NOMO-1 treated with dmso at 0.1 percent for 144 hours (cell line): ENCODE data around the gene MUC20.
"Not testable (repeated sequence)": the region's sequence is repeated elsewhere in the genome, so short reads cannot be mapped to it uniquely, and the experiment has no call there.

Source experiments
- DNase-seq: peaks from one replicate; lab custom pipeline; 2025; ENCODE audit not compliant: unreplicated experiment; lab: John Stamatoyannopoulos, UW

MUC20 gene

GRCh38 chr3:195728789-195729188, 8.0 kb downstream of the MUC20 start:
- DNase-seq = not testable (repeated sequence)

- DNase-seq = no peak
Measured at GRCh38 chr3:195729476-195730251, 8.9 kb downstream of the MUC20 start.

DNA sequence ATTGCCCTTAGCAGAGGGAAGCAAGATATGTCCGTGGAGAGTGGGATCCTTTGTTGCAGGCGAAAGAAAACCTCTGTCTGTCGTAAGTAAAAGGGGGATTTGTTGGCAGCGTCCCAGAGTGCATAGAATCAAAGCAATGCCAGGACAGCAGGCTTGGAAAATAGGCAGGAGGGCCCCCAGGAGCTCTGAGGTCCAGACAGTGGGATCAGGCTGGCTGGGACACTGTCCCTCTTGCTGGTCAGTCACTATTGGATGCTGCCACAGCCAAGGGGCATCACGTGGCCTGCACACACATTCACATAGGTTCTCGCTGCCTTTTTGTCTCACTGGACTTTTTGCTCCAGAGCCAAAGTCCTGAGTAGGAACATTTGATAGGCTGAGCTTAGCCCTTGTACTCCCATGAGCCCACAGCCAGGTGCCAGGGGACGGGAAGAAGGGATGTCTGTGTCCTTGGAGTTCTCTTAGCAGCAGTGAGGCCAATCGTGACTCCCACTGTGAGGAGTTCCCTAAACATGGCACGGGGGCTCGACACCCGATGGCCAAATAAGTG, 10.7 kb downstream of the MUC20 start:
- DNase-seq = no peak

DNA sequence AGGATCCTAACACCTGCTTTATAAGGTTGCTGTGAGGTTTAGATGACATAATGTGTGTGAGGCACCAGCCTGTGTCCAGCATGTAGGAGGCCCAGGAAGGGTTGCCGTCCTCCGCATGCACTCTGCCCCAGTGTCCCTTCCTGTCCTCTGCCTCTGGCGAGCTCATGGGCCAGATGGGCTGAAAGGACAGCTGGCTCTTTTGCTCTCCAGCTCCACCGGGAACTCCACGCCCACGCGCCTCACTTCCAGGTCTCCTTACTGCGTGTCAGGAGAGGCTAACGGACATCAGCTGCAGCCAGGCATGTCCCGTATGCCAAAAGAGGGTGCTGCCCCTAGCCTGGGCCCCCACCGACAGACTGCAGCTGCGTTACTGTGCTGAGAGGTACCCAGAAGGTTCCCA, 12.2 kb downstream of the MUC20 start:
- no peak for DNase-seq

GRCh38 chr3:195735036-195735695, 14.4 kb downstream of the MUC20 start:
- DNase-seq = no peak

DNA sequence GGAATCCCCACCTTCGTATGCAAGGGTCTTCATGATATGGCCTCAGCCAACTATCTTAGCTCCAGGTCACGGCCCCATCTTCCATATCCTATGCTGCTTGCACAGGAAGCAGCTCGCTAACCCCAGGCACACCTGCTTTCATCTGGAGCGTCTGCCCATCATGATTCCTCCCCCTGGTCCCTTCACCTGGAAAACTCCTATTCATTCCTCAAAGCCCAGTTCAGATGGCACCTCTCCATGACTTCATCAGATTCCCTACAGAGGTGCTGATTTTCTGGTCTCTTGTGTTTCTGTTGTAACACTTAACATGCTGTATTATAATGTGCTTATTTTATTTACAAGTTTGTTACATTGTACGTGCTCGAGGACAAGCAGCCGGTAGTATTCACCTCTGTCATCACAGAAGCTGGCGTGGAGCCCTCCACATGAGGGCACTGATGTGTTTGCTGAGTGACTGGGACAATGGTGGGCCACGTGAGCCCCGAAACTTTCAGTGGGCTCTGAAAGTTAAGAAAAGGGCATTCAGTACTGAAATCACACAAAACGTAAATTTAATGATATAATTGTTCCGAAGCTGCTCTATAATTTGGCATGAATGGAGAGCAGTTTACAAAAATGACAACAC, 16.2 kb downstream of the MUC20 start:
- no peak for DNase-seq

DNA sequence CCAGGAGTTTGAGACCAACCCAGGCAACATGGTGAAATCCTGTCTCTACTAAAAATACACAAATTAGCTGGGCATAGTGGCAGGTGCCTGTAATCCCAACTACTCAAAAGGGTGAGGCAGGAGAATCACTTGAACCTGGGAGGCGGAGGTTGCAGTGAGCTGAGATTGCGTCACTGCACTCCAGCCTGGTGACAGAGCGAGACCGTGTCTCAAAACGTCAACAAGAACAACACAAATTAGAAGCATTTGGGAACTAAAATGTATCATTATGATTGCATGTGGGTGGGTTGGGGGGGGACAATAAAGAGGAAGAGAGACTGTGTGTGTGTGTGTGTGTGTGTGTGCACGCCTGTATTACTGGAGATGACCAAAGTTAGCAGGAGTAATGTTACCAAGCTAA, 17.0 kb downstream of the MUC20 start:
- not testable (repeated sequence) for DNase-seq

- no peak for DNase-seq
Measured at GRCh38 chr3:195738274-195739044, 17.7 kb downstream of the MUC20 start.

DNA sequence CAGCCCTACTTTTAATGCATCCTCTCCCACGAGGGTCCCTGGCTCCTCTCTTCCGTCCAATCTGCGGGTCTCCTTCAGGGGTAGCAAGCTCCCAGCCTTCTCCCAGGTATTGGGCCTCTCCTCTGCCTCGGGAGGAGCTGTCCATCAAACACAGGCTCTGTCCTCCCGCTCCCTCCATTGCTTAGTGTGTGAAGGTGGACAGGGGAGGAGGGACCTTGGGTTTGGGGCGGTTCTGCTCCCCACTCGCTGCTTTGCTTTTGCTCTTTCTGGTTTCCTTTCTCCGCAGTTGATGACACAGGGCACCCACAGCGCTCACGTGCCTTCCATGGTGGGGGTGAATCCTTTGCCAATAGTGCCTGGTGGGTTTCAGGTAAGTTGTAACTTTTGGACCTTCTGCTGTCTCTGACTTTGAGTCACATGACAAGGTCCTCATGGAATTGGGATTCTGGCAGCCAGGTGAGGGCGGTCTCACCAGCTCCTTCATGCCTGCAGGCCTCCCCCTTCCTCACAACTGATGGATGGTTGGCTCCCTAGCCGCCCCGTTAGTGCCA, 18.9 kb downstream of the MUC20 start:
- no peak for DNase-seq

DNA sequence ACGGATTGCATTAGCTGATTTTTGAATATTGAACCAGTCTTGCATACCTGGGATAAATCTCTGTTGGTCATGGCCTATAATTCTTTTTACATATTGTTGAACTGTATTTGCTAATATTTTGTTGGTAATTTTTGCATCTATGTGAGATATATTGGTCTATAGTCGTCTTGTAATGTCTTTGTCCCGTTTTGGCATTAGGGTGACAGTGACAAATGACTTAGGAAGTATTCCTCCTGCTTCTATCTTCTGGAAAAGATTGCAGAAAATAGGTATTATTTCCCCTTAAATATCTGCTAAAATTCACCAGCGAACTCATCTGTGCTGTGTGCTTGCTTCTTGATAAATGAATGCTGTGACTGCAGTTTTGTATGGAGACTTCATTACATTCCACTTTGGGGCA, 23.7 kb downstream of the MUC20 start:
- no peak for DNase-seq

DNA sequence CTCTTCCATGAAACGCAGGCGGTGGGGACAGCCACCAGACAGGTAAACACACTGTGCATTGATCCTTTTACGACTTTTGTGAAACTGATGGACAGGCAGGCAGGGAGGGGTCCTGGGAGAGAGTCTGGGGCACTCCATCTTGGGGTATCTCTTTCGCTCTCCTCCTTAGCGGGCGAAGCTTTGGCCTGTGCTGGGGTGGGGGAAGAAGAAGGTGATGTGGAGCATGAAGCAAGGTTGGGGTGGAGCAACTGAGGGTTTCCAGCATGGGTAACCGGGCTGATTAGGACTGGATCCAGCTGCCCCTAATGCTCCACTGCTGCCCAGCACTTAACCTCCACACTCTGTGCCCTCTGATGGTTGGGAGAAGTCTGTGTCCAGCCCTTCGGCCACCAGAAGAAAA, 25.6 kb downstream of the MUC20 start:
- DNase-seq = no peak

DNA sequence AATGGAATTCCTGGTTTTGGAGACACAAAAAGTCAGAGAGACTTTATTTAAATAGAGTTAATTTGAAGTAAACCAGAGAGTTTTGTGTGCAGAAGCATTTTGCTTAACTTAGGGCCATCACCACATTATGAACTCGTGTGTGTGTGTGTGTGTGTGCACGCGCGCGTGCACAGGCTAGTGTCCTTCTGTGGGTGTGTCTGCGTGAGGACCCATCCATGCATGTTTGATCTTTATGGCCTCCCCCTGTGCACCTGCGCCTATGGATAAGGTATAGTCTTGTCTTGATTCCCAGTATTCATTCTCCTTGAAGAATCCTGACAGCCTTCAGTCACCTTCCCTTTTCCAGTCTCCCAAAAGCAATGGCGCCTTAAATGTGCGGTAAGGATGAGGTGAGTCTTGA, 26.0 kb downstream of the MUC20 start:
- DNase-seq = no peak

DNA sequence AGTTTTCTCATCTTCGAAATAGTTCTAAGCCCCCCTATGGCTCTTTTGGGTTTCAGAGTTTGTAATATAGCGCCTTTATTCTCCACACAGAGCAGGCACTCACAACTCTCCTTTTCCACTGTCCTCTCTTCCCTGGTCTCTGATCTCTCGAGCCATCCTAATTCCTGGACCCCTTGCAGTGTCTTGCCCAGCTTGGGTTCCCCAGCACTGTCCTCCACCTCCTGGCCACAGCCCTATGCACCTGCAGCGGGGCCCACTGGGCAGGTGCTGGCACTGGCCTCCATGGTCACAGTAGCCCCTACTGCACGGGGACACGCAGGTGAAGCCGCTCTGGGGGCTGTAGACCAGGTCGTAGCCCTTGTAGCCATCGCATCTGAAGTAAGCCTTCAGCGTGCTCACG, 27.9 kb downstream of the MUC20 start:
- no peak for DNase-seq

DNA sequence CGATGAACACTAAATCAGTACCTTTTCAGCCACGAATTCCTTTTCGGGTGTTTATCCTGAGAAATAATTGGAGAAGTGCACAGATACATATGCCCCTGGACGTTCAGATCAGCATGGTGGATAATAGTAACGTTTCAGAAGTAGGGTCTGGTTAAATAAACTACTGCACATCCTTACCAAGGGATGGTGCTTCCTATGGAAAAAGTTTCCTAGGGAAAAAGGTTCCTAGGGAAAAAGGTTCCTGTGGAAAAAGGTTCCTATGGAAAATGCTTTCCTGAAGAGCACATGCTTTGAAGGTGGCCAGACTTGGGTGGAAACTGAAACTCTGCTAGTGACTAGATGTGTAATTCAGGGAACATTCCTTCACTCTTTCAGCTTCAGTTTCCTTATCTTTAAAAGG, 28.3 kb downstream of the MUC20 start:
- DNase-seq = not testable (repeated sequence)

DNA sequence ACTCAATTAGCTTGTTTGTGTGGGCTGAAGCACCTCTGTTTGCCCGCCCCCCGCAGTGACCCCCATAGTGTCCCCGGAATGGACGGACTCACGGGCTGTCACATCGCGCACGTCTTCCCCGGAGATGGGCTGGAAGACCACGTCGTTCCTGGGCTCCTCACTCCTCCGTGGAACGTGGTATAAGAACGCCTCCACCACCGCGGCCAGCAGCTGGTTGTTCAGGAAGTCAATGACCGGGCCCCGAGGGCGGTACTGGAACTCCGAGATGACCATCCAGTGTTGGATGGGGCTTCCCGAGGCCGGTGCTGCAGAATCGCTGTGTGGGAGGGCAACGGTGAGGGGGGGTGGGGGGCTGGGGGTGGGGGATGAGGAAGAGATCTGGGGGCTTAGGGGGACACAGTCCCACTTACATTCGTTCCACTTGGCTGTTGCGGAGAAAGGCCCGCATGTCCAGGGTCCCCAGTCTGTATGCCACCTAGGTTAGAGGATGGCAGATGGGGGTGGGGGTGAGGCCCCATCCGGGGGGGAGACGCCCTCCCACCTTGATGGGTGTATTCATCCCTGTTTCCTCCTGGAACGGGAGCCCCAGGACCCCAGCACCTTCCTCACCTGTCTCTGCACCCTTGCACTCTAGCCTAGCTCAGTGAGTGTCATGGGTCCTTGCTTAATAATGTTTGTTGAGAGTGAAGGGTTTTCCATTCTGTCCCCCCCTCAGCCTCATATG, 30.2 kb downstream of the MUC20 start:
- DNase-seq = no peak

DNA sequence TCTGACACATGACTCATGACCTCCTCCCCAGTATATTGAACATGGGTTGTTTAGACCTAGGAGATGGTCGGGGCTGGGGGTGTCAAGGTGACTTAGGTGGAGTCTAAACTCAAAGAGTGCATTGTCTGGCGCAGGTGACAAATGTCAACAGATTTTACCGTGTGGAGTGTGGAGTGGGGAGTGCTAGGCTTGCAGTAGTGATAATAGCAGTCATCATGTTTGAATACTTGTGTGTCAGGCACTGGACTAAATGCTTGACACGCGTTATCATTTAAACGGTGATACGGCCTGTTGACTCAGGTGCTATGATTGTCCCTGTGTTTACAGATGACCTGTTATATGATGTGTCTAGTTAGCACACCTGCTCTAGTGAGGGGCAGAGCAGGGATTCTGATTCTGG, 30.8 kb downstream of the MUC20 start:
- no peak for DNase-seq

GRCh38 chr3:195752066-195752465, 31.3 kb downstream of the MUC20 start:
- DNase-seq = no peak

GRCh38 chr3:195752546-195753331, 32.0 kb downstream of the MUC20 start:
- DNase-seq = no peak

DNA sequence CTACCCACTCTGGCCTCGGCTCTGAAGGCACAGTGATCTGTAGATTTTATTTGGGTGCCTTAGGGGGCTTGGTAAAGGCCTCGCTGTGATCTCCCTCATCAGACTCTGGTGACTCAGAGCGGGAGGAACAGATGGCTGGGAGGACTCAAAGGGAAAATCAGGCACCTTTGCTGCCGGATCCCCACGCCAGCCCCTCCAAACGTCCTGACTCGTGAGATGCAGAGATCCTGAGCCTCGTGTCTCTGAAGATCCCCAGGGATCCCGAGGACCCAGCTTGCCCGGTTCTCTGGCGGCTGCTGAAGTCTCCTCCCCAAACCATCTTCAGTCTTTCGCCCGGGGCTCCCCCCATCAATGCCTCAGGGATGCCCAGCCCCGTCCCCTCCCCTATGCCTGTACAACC, 32.8 kb downstream of the MUC20 start:
- DNase-seq = no peak

- no peak for DNase-seq
Measured at GRCh38 chr3:195754141-195754540, 33.4 kb downstream of the MUC20 start.
